Measurements from ENCODE around the gene LIN7C.

LIN7C gene

GRCh38 chr11:27495710-27496300 lies 10.8 kb downstream of the LIN7C start:
- Histone ChIP-seq H3K36me3 (peaks cover 63% of the 10 kb centered on the region), H4K20me1 (peaks cover 35% of the 10 kb centered on the region; the same call in 1 of the 2 replicates), H3K4me3 (no peak overlapping the region), H3K9ac (no peak overlapping the region), H3K27me3 (no peaks in the 10 kb centered on the region), H3K9me3 (no peaks in the 10 kb centered on the region), H3K27ac (no peak overlapping the region), H3K4me2 (no peak overlapping the region), H3K4me1 (peaks cover 8% of the 10 kb centered on the region)
- TF ChIP-seq Cebpa-rat (IDR thresholded peaks at IDR 0.05), result no peak

DNA sequence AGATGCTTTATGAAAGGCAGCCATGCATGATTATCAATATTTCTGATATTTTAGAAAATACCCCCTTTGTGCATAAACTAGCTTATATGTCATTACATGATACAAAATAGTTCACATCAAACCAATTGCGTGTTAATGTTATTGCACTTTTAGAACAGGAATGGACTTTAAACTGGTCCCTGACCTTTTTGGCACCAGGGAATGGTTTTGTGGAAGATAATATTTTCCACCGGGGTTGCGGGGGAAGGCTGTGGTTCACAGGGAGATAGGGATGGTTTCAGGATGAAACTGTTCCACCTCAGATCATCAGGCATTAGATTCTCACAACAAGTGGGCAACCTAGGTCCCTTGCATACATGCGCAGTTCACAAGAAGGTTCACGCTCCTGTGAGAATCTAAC lies 17.5 kb downstream of the LIN7C start:
- Histone ChIP-seq H3K9ac (no peak overlapping the region), H3K4me1 (no peaks in the 10 kb centered on the region), H3K27ac (no peak overlapping the region), H3K4me3 (no peak overlapping the region), H3K27me3 (no peaks in the 10 kb centered on the region), H3K4me2 (no peak overlapping the region), H3K36me3 (peaks cover 45% of the 10 kb centered on the region), H3K9me3 (no peaks in the 10 kb centered on the region), H4K20me1 (no peaks in the 10 kb centered on the region)
- TF ChIP-seq Cebpa-rat (IDR thresholded peaks at IDR 0.05), result no peak

DNA sequence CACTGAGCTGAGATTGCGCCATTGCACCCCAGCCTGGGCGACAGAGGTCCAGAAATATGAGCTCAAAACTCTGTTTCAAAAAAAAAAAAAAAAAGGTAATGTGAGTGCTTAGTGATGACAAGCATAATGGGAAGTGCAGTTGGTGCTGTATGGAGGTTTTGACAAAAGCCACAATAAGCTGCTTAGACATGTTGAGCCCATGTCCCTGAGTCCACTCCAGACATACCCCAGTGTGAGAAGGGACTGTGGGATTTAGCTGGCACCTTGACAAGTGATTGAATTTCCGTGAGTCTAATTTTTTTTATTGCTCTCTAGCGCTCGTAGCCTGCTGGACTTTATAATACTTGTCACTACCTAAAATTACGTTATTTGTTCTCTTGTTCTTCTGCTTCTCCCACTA lies 18.9 kb downstream of the LIN7C start:
- no peak overlapping the region for H3K9ac ChIP-seq
- H3K4me3 ChIP-seq, result no peak overlapping the region
- no peak overlapping the region for H3K4me2 ChIP-seq
- no peak overlapping the region for H3K27ac ChIP-seq
- no peaks in the 10 kb centered on the region for H3K9me3 ChIP-seq
- no peaks in the 10 kb centered on the region for H3K4me1 ChIP-seq
- peaks cover 35% of the 10 kb centered on the region for H3K36me3 ChIP-seq
- H4K20me1 ChIP-seq, result no peaks in the 10 kb centered on the region
- no peak for TF ChIP-seq Cebpa-rat (IDR thresholded peaks at IDR 0.05)
- H3K27me3 ChIP-seq, result no peaks in the 10 kb centered on the region

- no peak for TF ChIP-seq Cebpa-rat (IDR thresholded peaks at IDR 0.05)
- Histone ChIP-seq H3K4me3 (no peak overlapping the region), H3K9ac (no peak overlapping the region), H3K4me1 (no peaks in the 10 kb centered on the region), H3K36me3 (peaks cover 22% of the 10 kb centered on the region), H3K27ac (no peak overlapping the region), H4K20me1 (no peaks in the 10 kb centered on the region), H3K9me3 (no peaks in the 10 kb centered on the region), H3K27me3 (no peaks in the 10 kb centered on the region), H3K4me2 (no peak overlapping the region)
Observed at GRCh38 chr11:27485930-27486773, 20.4 kb downstream of the LIN7C start.

DNA sequence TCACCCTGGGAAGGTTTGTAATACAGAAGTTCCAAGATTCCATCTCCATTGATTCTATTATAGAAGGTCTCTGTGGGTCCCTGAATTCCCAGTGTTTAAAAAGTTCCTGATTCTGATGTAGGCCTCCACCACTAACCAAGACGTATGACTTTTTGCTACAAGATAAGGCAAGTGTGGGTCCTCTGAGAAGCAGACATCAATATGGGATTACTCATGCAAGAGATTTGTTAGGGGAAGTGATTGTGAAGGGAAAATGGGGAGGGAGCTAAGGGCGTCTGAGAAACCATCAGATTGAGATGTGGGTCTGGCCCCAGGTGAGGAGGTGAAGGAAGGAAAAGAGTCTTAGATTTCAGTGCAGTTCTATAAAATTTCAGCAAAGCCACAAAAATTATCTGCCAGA lies 23.8 kb downstream of the LIN7C start:
- no peak overlapping the region for H3K27ac ChIP-seq

GRCh38 chr11:27481992-27482391 lies 24.6 kb downstream of the LIN7C start:
- no peak overlapping the region for H3K4me2 ChIP-seq
- no peak overlapping the region for H3K4me3 ChIP-seq
- no peak overlapping the region for H3K27ac ChIP-seq
- no peak for TF ChIP-seq Cebpa-rat (IDR thresholded peaks at IDR 0.05)
- H3K4me1 ChIP-seq, result no peaks in the 10 kb centered on the region
- H3K27me3 ChIP-seq, result no peaks in the 10 kb centered on the region
- no peaks in the 10 kb centered on the region for H4K20me1 ChIP-seq
- no peaks in the 10 kb centered on the region for H3K9me3 ChIP-seq
- H3K36me3 ChIP-seq, result no peaks in the 10 kb centered on the region
- H3K9ac ChIP-seq, result no peak overlapping the region

More for the DNA sequence above, 23.8 kb downstream of the LIN7C start:
- no peak for TF ChIP-seq Cebpa-rat (IDR thresholded peaks at IDR 0.05)
- no peaks in the 10 kb centered on the region for H3K36me3 ChIP-seq
- H3K27me3 ChIP-seq, result no peaks in the 10 kb centered on the region
- H3K4me2 ChIP-seq, result no peak overlapping the region
- no peak overlapping the region for H3K4me3 ChIP-seq
- no peaks in the 10 kb centered on the region for H4K20me1 ChIP-seq
- H3K4me1 ChIP-seq, result no peaks in the 10 kb centered on the region
- H3K9me3 ChIP-seq, result no peaks in the 10 kb centered on the region
- no peak overlapping the region for H3K9ac ChIP-seq

- no peaks in the 10 kb centered on the region for H3K27me3 ChIP-seq
- no peak overlapping the region for H3K9ac ChIP-seq
- no peaks in the 10 kb centered on the region for H3K9me3 ChIP-seq
- no peak overlapping the region for H3K4me3 ChIP-seq
- no peak overlapping the region for H3K27ac ChIP-seq
- H4K20me1 ChIP-seq, result no peaks in the 10 kb centered on the region
- no peak overlapping the region for H3K4me2 ChIP-seq
- no peaks in the 10 kb centered on the region for H3K36me3 ChIP-seq
- no peak for TF ChIP-seq Cebpa-rat (IDR thresholded peaks at IDR 0.05)
- no peaks in the 10 kb centered on the region for H3K4me1 ChIP-seq
Observed at GRCh38 chr11:27477831-27478230, 28.7 kb downstream of the LIN7C start.

- Histone ChIP-seq H3K36me3 (no peaks in the 10 kb centered on the region), H4K20me1 (no peaks in the 10 kb centered on the region), H3K4me1 (no peaks in the 10 kb centered on the region), H3K27ac (no peak overlapping the region), H3K4me2 (no peak overlapping the region), H3K27me3 (no peaks in the 10 kb centered on the region), H3K9ac (no peak overlapping the region), H3K4me3 (no peak overlapping the region), H3K9me3 (no peaks in the 10 kb centered on the region)
- TF ChIP-seq Cebpa-rat (IDR thresholded peaks at IDR 0.05), result no peak
Observed at GRCh38 chr11:27477243-27477642, 29.3 kb downstream of the LIN7C start.

DNA sequence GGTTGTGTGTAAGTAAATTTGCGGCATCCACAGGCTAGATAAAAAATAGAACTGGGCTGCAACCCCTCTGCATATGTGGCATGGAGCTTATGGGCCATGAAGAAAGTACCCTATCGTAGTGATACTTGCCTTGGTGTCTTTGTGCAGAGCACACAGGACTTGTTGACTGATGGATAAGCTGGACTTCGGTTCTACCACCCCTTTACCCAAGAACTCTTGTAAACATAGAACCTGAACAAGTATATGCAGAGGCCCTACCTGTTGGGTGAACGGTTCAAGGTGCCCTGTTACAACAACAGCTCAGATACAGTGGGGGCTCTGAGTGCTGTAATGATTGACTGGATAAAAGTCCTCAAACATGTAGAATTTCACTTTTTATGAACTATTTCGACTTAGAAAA lies 30.9 kb downstream of the LIN7C start:
- TF ChIP-seq Cebpa-rat (IDR thresholded peaks at IDR 0.05), result no peak
- Histone ChIP-seq H4K20me1 (no peaks in the 10 kb centered on the region), H3K4me3 (no peak overlapping the region), H3K36me3 (no peaks in the 10 kb centered on the region), H3K9ac (no peak overlapping the region), H3K4me2 (no peak overlapping the region), H3K9me3 (no peaks in the 10 kb centered on the region), H3K27me3 (peaks cover 9% of the 10 kb centered on the region), H3K4me1 (peaks cover 9% of the 10 kb centered on the region), H3K27ac (no peak overlapping the region)

GRCh38 chr11:27473017-27473406 lies 33.6 kb downstream of the LIN7C start:
- Histone ChIP-seq H3K36me3 (no peaks in the 10 kb centered on the region), H3K27ac (no peak overlapping the region), H3K4me3 (no peak overlapping the region), H3K27me3 (peaks cover 9% of the 10 kb centered on the region), H3K9ac (no peak overlapping the region), H3K4me1 (peaks cover 11% of the 10 kb centered on the region), H3K9me3 (no peaks in the 10 kb centered on the region), H3K4me2 (peak overlapping the region; percentile 96), H4K20me1 (no peaks in the 10 kb centered on the region)
- no peak for TF ChIP-seq Cebpa-rat (IDR thresholded peaks at IDR 0.05)
